ENCODE measurements around the gene WDR44. TPM values are rescaled to one million over a fixed set of nuclear protein-coding genes. Genes with fewer than 3 reads are reported as not detected.

The WDR44 gene
- total RNA-seq, 1 experiment from 2014 or later, result 22.3 TPM

- POLR2A ChIA-PET, result no interaction called here
- in situ Hi-C loops (cut with HindIII; ENCODE audit: low pct_unique_long_range_greater_than_20kb, low sequenced_read_pairs), result no loop called here
Measured at GRCh38 chrX:118495958-118496762, 150.3 kb downstream of the WDR44 start.

GRCh38 chrX:118496763-118497079, 150.8 kb downstream of the WDR44 start:
- BruUV-seq (replicated peaks), result no TSS peak
- Histone ChIP-seq H3K27ac (ENCODE audit: low read length) (no peak overlapping the region), H3K9me3 (ENCODE audit: control insufficient read depth, insufficient read depth, low read depth, low read length) (no peaks in the 10 kb centered on the region), H3K4me3 (ENCODE audit: low read depth in 2 of 2, low read length in 2 of 2) (peak overlapping the region; percentile 53), H3K27me3 (ENCODE audit: control insufficient read depth, insufficient read depth, low read length) (peaks cover 12% of the 10 kb centered on the region), H3K4me1 (ENCODE audit: control insufficient read depth, insufficient read depth, low read length) (peaks cover 8% of the 10 kb centered on the region), H3K36me3 (ENCODE audit: control insufficient read depth, insufficient read depth, low read length) (no peaks in the 10 kb centered on the region)
- no peak for TF ChIP-seq POLR2AphosphoS5 (IDR thresholded peaks at IDR 0.05; ENCODE audit: low read depth, low read length)
- no peak for TF ChIP-seq CTCF (IDR thresholded peaks at IDR 0.05)
- no peak for TF ChIP-seq TCF7L2 (IDR thresholded peaks at IDR 0.05; ENCODE audit: low read depth, low read length)
- intact Hi-C loops (cut with micrococcal nuclease; ENCODE audit: unreplicated experiment), result no loop called here
- ATAC-seq (peak; percentile 16; the same call in 1 of the 2 replicates), DNase-seq (ENCODE audit: low read depth, low spot score) (no peak)
- in situ Hi-C loops (cut with HindIII; ENCODE audit: low pct_unique_long_range_greater_than_20kb, low sequenced_read_pairs), result no loop called here
- CTCF ChIA-PET, result no interaction called here
- POLR2A ChIA-PET, result no interaction called here

More at GRCh38 chrX:118495958-118496762, 150.3 kb downstream of the WDR44 start:
- CTCF ChIA-PET, result interaction anchor here (0.6 kb wide), 2 partner anchors 571 to 1594 kb away, joined by 3 to 6 read pairs; no protein-coding TSS in a partner anchor
- peaks cover 8% of the 10 kb centered on the region for H3K4me1 ChIP-seq (ENCODE audit: control insufficient read depth, insufficient read depth, low read length)
- intact Hi-C loops (cut with micrococcal nuclease; ENCODE audit: unreplicated experiment), result no loop called here
- DNase-seq (ENCODE audit: low read depth, low spot score) (no peak), ATAC-seq (peak; percentile 67)
- no peak overlapping the region for H3K27ac ChIP-seq (ENCODE audit: low read length)
- peaks cover 12% of the 10 kb centered on the region for H3K27me3 ChIP-seq (ENCODE audit: control insufficient read depth, insufficient read depth, low read length)
- no peaks in the 10 kb centered on the region for H3K36me3 ChIP-seq (ENCODE audit: control insufficient read depth, insufficient read depth, low read length)
- BruUV-seq (replicated peaks), result no TSS peak
- peak overlapping the region; percentile 53 for H3K4me3 ChIP-seq (ENCODE audit: low read depth in 2 of 2, low read length in 2 of 2)
- TF ChIP-seq REST (IDR thresholded peaks at IDR 0.05; ENCODE audit: insufficient read depth in 1 of 2, low read depth in 2 of 2, low read length in 1 of 2) (no peak), POLR2AphosphoS5 (IDR thresholded peaks at IDR 0.05; ENCODE audit: low read depth, low read length) (no peak), CTCF (IDR thresholded peaks at IDR 0.05) (no peak), TCF7L2 (IDR thresholded peaks at IDR 0.05; ENCODE audit: low read depth, low read length) (no peak), SIN3A (IDR thresholded peaks at IDR 0.05; ENCODE audit: borderline replicate concordance, insufficient read depth, low read depth, low read length) (no peak)
- no peaks in the 10 kb centered on the region for H3K9me3 ChIP-seq (ENCODE audit: control insufficient read depth, insufficient read depth, low read depth, low read length)
